Neural cell (in vitro differentiated cells): ENCODE results near the gene MGLL. TPM values are rescaled to one million over a fixed set of nuclear protein-coding genes. Genes with fewer than 3 reads are reported as not detected.

Experiments used
- H2AFZ ChIP-seq: fragments of 200-600, 300-800 bp; sonication (generic), shearing (Covaris generic); 2 replicates; pipeline ENCODE4 v1.6.0; 2014; ENCODE audit warnings: low read depth, mild to moderate bottlenecking, antibody characterized with exemption, low read length, moderate library complexity
- H3F3A ChIP-seq: fragments of 200-600 bp; shearing (Covaris generic); 2 replicates; pipeline ENCODE4 v1.6.1; 2016; ENCODE audit warnings: mild to moderate bottlenecking, moderate library complexity, mixed read lengths, antibody characterized with exemption, low read length; ENCODE audit not compliant: insufficient read depth, poor library complexity, severe bottlenecking
- H3K27ac ChIP-seq: fragments of 200-600, 300-800 bp; sonication (generic), shearing (Covaris generic); 2 replicates; pipeline ENCODE4 v1.5.1; 2014; ENCODE audit warnings: mild to moderate bottlenecking, low read length, moderate library complexity
- H3K27me3 ChIP-seq: fragments of 300-800, 200-600 bp; sonication (generic), shearing (Covaris generic); 2 replicates; pipeline ENCODE4 v1.6.0; 2014; ENCODE audit warnings: mild to moderate bottlenecking, low read depth, low read length, moderate library complexity; ENCODE audit not compliant: insufficient read depth
- H3K36me3 ChIP-seq: fragments of 300-800, 200-600 bp; sonication (generic), shearing (Covaris generic); 2 replicates; pipeline ENCODE4 v1.5.1; 2014; ENCODE audit warnings: mild to moderate bottlenecking, antibody characterized with exemption, low read length, moderate library complexity; ENCODE audit not compliant: insufficient read depth
- H3K4me2 ChIP-seq: fragments of 300-800, 200-600 bp; sonication (generic), shearing (Covaris generic); 2 replicates; pipeline ENCODE4 v1.6.0; 2014; ENCODE audit warnings: mild to moderate bottlenecking, low read length
- H3K4me3 ChIP-seq: fragments of 300-800, 200-600 bp; sonication (generic), shearing (Covaris generic); 2 replicates; pipeline ENCODE4 v1.5.1; 2014; ENCODE audit warnings: mild to moderate bottlenecking, low read length, moderate library complexity
- H3K79me2 ChIP-seq: fragments of 200-600 bp; shearing (Covaris generic); replicated peaks from 2 replicates; pipeline ENCODE4 v1.6.0; 2014; ENCODE audit warnings: mild to moderate bottlenecking, low read length, moderate library complexity; ENCODE audit not compliant: insufficient read depth
- H3K9ac ChIP-seq: fragments of 300-800, 200-600 bp; sonication (generic), shearing (Covaris generic); 2 replicates; pipeline ENCODE4 v1.6.1; 2016; ENCODE audit warnings: mild to moderate bottlenecking, low read length, mixed read lengths
- H3K9me2 ChIP-seq: fragments of 200-600 bp; shearing (Covaris generic); 2 replicates; pipeline ENCODE4 v1.6.1; 2016; ENCODE audit warnings: mild to moderate bottlenecking, low read length, mixed read lengths; ENCODE audit not compliant: insufficient read depth
- H3K9me3 ChIP-seq: fragments of 200-600, 300-800 bp; sonication (generic), shearing (Covaris generic); 2 replicates; pipeline ENCODE4 v1.6.1; 2016; ENCODE audit warnings: mild to moderate bottlenecking, mixed run types, low read length, moderate library complexity, mixed read lengths
- H4K20me1 ChIP-seq: fragments of 200-600 bp; shearing (Covaris generic); 2 replicates; pipeline ENCODE4 v1.6.1; 2016; ENCODE audit warnings: mild to moderate bottlenecking, mixed run types; ENCODE audit not compliant: insufficient read depth
- EP300 ChIP-seq: fragments of 450-650 bp; conservative IDR thresholded peaks from 2 replicates; pipeline ENCODE4 v1.6.1; 2014; ENCODE audit warnings: antibody characterized with exemption, mild to moderate bottlenecking, moderate library complexity; ENCODE audit not compliant: poor library complexity, severe bottlenecking
- EZH2 ChIP-seq: fragments of 200-600, 300-800 bp; shearing (Covaris generic), sonication (generic); IDR thresholded peaks from 2 replicates; pipeline ENCODE4 v1.6.1; 2014; ENCODE audit warnings: antibody characterized with exemption, low read length, borderline replicate concordance, mild to moderate bottlenecking; ENCODE audit not compliant: insufficient read depth, poor library complexity, severe bottlenecking
- MXI1 ChIP-seq: fragments of 450-650 bp; conservative IDR thresholded peaks from 2 replicates; pipeline ENCODE4 v1.6.1; 2014; ENCODE audit warnings: antibody characterized with exemption, mild to moderate bottlenecking; ENCODE audit not compliant: poor library complexity, severe bottlenecking
- POLR2AphosphoS5 ChIP-seq: IDR thresholded peaks from 2 replicates; pipeline ENCODE4 v1.6.1; 2012
- RAD21 ChIP-seq: fragments of 450-650 bp; conservative IDR thresholded peaks from 2 replicates; pipeline ENCODE4 v1.6.1; 2014; ENCODE audit warnings: antibody characterized with exemption, mild to moderate bottlenecking, moderate library complexity
- SMC3 ChIP-seq: fragments of 450-650 bp; conservative IDR thresholded peaks from 2 replicates; pipeline ENCODE4 v1.6.1; 2014; ENCODE audit warnings: antibody characterized with exemption, mild to moderate bottlenecking, moderate library complexity; ENCODE audit not compliant: poor library complexity
- TAF1 ChIP-seq: IDR thresholded peaks from 2 replicates; pipeline ENCODE4 v1.6.1; 2012; ENCODE audit warnings: low read depth
- polyA plus RNA-seq: library from polyadenylated mRNA; depleted of rRNA; stranded (reverse); fragments of >200 nt; gene quantifications from 2 replicates; pipeline ENCODE4 v1.2.3, GENCODE V29; 2014
- TF ChIP-seq, protein P1 (sequence below): IDR thresholded peaks from 2 replicates; pipeline ENCODE4 v1.6.1; 2012; ENCODE audit warnings: borderline replicate concordance
- TF ChIP-seq, protein P2 (sequence below): fragments of 450-650 bp; IDR thresholded peaks from 2 replicates; pipeline ENCODE4 v1.5.1; 2014; ENCODE audit warnings: antibody characterized with exemption, mild to moderate bottlenecking, moderate library complexity; ENCODE audit not compliant: poor library complexity, severe bottlenecking

MGLL gene
- polyA plus RNA-seq, 1 donor from 2014 or later: 2.0 TPM

DNA sequence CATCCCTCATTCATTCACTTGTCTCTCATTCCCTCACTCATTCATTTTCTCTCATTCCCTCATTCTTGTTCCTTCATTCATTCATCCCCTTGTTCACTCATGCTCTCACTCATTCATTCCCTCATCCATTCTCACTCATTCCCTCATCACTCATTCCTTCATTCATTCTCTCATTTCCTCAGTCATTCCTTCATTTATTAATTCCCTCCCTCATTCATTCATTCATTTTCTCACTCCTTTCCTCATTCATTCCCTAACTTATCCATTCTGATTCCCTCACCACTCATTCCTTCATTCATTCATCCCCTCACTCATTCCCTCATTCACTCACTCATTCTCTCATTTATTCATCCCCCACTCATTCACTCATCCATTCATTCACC, 135.8 kb downstream of the MGLL start:
- no peak overlapping the region for H3K4me3 ChIP-seq
- TF ChIP-seq RAD21: no peak
- no peak for TF ChIP-seq POLR2AphosphoS5
- TF ChIP-seq SMC3: no peak
- no peak for TF ChIP-seq TAF1
- TF ChIP-seq, protein P1, sequence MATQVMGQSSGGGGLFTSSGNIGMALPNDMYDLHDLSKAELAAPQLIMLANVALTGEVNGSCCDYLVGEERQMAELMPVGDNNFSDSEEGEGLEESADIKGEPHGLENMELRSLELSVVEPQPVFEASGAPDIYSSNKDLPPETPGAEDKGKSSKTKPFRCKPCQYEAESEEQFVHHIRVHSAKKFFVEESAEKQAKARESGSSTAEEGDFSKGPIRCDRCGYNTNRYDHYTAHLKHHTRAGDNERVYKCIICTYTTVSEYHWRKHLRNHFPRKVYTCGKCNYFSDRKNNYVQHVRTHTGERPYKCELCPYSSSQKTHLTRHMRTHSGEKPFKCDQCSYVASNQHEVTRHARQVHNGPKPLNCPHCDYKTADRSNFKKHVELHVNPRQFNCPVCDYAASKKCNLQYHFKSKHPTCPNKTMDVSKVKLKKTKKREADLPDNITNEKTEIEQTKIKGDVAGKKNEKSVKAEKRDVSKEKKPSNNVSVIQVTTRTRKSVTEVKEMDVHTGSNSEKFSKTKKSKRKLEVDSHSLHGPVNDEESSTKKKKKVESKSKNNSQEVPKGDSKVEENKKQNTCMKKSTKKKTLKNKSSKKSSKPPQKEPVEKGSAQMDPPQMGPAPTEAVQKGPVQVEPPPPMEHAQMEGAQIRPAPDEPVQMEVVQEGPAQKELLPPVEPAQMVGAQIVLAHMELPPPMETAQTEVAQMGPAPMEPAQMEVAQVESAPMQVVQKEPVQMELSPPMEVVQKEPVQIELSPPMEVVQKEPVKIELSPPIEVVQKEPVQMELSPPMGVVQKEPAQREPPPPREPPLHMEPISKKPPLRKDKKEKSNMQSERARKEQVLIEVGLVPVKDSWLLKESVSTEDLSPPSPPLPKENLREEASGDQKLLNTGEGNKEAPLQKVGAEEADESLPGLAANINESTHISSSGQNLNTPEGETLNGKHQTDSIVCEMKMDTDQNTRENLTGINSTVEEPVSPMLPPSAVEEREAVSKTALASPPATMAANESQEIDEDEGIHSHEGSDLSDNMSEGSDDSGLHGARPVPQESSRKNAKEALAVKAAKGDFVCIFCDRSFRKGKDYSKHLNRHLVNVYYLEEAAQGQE: no peak
- no peak for TF ChIP-seq MXI1
- no peak for TF ChIP-seq EZH2
- TF ChIP-seq EP300: no peak
- TF ChIP-seq, protein P2, sequence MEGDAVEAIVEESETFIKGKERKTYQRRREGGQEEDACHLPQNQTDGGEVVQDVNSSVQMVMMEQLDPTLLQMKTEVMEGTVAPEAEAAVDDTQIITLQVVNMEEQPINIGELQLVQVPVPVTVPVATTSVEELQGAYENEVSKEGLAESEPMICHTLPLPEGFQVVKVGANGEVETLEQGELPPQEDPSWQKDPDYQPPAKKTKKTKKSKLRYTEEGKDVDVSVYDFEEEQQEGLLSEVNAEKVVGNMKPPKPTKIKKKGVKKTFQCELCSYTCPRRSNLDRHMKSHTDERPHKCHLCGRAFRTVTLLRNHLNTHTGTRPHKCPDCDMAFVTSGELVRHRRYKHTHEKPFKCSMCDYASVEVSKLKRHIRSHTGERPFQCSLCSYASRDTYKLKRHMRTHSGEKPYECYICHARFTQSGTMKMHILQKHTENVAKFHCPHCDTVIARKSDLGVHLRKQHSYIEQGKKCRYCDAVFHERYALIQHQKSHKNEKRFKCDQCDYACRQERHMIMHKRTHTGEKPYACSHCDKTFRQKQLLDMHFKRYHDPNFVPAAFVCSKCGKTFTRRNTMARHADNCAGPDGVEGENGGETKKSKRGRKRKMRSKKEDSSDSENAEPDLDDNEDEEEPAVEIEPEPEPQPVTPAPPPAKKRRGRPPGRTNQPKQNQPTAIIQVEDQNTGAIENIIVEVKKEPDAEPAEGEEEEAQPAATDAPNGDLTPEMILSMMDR: no peak
- no peaks in the 10 kb centered on the region for H3F3A ChIP-seq
- no peaks in the 10 kb centered on the region for H3K9me2 ChIP-seq
- no peaks in the 10 kb centered on the region for H3K79me2 ChIP-seq
- no peaks in the 10 kb centered on the region for H4K20me1 ChIP-seq
- no peak overlapping the region for H3K9ac ChIP-seq
- H3K27ac ChIP-seq: no peak overlapping the region
- no peak overlapping the region for H3K4me2 ChIP-seq
- H3K36me3 ChIP-seq: no peaks in the 10 kb centered on the region
- no peaks in the 10 kb centered on the region for H3K27me3 ChIP-seq
- no peak overlapping the region for H2AFZ ChIP-seq
- no peaks in the 10 kb centered on the region for H3K9me3 ChIP-seq

DNA sequence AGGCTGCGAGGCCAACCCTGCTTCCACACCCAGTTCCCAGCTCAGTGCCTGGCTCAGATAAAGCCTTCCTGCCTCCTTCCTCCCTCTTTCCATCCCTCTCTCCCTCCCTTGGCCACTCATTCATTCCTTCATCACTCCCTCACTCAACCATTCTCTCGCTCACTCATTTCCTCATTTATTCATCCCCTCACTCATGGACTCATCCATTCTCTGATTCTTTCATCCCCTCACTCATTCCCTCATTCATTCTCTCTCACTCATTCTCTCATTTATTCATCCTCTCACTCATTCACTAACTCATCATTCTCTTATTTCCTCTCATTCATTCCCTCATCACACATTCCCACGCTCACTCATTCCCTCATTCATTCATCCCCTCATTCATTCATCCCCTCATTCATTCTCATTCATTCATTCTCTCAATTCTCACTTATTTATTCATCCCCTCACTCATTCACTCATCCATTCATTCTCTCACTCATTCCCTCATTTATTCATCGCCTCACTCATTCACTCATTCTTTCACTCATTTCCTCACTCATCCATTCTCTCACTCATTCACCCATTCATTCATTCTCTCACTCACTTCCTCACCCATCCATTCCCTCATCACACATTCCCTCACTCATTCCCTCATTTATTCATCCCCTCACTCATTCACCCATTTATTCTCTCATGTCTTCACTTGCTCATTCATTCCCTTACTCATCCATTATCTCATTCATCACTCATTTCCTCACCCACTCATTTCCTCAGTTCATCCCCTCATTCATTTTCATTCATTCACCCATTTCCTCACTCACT, 136.4 kb downstream of the MGLL start:
- Histone ChIP-seq H3K9me3 (no peaks in the 10 kb centered on the region), H3K9ac (no peak overlapping the region), H3K79me2 (no peaks in the 10 kb centered on the region), H3K4me3 (no peak overlapping the region), H3K9me2 (no peaks in the 10 kb centered on the region), H3K4me2 (no peak overlapping the region), H3F3A (no peaks in the 10 kb centered on the region), H4K20me1 (no peaks in the 10 kb centered on the region), H3K27ac (no peak overlapping the region), H2AFZ (no peak overlapping the region), H3K27me3 (no peaks in the 10 kb centered on the region), H3K36me3 (no peaks in the 10 kb centered on the region)
- no peak for TF ChIP-seq POLR2AphosphoS5
- no peak for TF ChIP-seq SMC3
- no peak for TF ChIP-seq TAF1
- TF ChIP-seq MXI1: no peak
